Neural cell (in vitro differentiated cells): ENCODE measurements around the gene SLC27A5.

Experiments
- CTCF ChIP-seq: fragments of 450-650 bp; IDR thresholded peaks from 2 replicates; pipeline ENCODE4 v1.5.1; 2014; ENCODE audit warnings: antibody characterized with exemption, mild to moderate bottlenecking, moderate library complexity; ENCODE audit not compliant: poor library complexity, severe bottlenecking
- EZH2 ChIP-seq: fragments of 200-600, 300-800 bp; shearing (Covaris generic), sonication (generic); IDR thresholded peaks from 2 replicates; pipeline ENCODE4 v1.6.1; 2014; ENCODE audit warnings: antibody characterized with exemption, low read length, borderline replicate concordance, mild to moderate bottlenecking; ENCODE audit not compliant: insufficient read depth, poor library complexity, severe bottlenecking
- SMC3 ChIP-seq: fragments of 450-650 bp; conservative IDR thresholded peaks from 2 replicates; pipeline ENCODE4 v1.6.1; 2014; ENCODE audit warnings: antibody characterized with exemption, mild to moderate bottlenecking, moderate library complexity; ENCODE audit not compliant: poor library complexity

GRCh38 chr19:58544591-58545285 lies 32.9 kb upstream of the SLC27A5 start:
- TF ChIP-seq CTCF (peak; percentile 14), EZH2 (no peak), SMC3 (no peak)
